NCI-H1092 (cell line): ENCODE measurements around the gene TMCC2.

ENCODE experiments used
- DNase-seq: peaks from one replicate; lab custom pipeline; 2025; lab: John Stamatoyannopoulos, UW

The TMCC2 gene

DNA sequence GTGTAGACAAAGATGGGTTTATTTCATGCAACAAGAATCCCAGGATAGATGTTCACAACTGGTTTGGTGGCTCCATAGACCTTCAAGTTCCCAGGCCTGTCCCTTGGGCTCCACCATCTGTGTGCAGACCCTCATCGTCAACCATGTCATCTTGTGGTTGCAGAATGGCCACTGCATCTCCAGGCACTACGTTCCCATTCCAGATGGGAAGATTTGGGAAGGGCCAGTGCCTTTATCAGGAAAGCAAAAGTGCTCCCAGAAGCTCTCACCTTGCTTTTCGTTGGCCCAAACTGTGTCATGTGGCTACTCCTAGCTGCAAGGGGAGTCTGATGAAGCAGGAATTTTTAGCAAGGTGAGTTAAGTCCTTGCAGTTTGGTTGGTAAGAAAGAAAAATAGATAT lies 12.8 kb downstream of the TMCC2 start:
- DNase-seq: no peak

- DNase-seq: no peak
Measured at GRCh38 chr1:205241366-205242030, 13.8 kb downstream of the TMCC2 start.

- DNase-seq: no peak
Measured at GRCh38 chr1:205243350-205244191, 15.8 kb downstream of the TMCC2 start.

- no peak for DNase-seq
Measured at GRCh38 chr1:205244384-205244783, 16.6 kb downstream of the TMCC2 start.

GRCh38 chr1:205245096-205245495 lies 17.4 kb downstream of the TMCC2 start:
- DNase-seq: no peak

GRCh38 chr1:205246351-205247119 lies 18.8 kb downstream of the TMCC2 start:
- DNase-seq: no peak

GRCh38 chr1:205247130-205247921 lies 19.6 kb downstream of the TMCC2 start:
- no peak for DNase-seq

GRCh38 chr1:205248793-205249601 lies 21.3 kb downstream of the TMCC2 start:
- DNase-seq: peak; percentile 47

DNA sequence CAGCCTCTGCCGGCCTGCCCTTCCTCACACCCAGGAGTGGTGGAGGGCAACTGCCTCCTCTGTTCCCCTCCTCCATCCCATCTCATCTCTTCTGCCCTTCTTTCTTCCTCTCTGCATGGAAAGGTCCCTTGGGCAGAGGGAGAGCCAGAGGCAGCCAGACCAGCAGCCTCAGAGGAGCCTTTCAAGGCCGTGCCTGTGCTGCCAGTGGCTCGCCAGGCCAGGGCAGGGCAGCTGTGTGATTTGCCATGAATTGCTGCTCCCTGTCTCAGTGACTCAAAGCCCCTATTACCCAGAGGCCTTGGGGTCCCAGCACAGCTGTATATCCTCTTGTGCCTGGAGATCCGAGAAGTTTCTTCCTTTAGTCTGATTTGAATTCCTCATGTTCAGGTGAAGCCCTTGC lies 21.9 kb downstream of the TMCC2 start:
- DNase-seq: no peak

GRCh38 chr1:205250699-205251098 lies 23.0 kb downstream of the TMCC2 start:
- DNase-seq: no peak

- no peak for DNase-seq
Measured at GRCh38 chr1:205251576-205251975, 23.8 kb downstream of the TMCC2 start.

- DNase-seq: peak; percentile 75
Measured at GRCh38 chr1:205255941-205256780, 28.4 kb downstream of the TMCC2 start.

DNA sequence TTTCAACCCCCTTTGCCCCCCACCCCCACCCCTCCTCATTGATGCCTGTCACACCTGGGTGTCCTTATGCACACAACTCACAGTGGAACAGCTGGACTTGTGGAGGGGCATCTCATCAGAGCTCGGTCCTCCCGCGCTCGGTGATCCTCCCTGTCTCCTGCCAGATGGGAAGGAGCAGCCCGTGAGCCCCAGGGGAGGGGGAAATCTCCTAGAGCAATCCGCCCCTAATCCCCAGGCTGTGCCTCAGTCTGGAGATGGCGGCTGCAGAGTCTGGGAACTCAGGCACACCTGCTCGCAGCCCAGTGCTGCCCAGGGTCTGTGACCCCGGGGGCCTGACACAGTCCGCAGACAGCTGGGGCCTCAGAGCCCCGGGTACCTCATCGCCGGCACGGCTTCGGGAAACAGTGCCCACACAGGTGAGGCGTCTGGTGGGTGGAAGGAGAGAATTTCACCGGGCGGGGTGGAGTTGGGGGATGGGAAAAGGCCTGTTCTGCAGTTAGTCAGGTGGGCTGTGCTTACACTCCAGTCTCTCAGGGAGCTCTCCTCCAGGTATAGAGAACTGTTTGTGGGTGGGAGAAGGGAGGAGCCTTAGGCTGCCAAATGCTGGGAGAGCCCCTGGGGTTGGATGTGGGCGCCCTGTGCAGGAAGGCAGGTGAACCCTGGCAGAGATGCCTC lies 29.3 kb downstream of the TMCC2 start:
- DNase-seq: no peak

DNA sequence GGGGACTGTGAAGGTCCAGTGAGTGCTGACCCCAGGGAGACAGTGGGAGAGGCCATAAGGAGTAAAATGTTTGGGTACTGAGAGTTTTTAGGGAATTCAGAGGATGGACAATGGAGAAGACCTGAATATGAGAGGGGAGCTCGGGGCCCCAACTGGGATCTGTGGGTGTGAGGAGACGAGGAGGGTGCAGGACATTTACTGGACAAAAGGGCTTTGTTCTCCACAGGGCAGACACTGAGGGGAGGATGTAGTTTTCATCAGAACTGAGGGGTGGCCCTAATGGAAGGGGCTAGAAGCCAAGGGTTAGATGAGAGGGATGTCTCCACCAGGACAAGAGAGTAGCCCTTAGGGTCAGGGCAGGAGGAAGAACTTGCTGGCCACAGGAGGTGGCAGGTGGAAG lies 30.0 kb downstream of the TMCC2 start:
- no peak for DNase-seq

DNA sequence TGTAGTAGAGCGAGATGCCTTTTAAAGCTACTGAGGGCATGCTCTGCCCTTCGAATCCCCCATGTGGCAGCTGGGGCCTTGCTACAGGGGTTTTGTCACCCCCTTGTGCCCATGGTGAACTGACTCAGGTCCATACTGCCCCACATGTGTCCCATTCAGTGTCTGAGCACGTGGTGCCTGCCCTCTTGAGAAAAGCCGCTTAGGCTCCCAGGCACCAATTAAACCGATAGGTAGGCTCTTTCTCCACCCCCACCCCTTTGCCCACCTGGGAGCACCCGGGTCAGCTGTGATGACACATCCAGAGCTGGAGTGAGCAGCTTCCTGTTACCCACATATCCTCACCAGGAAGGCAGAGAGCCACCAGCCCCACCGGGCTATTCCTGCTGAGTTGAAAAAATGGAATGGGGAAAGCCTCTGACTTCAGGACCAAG lies 30.5 kb downstream of the TMCC2 start:
- no peak for DNase-seq

GRCh38 chr1:205258719-205259118 lies 31.0 kb downstream of the TMCC2 start:
- DNase-seq: no peak

GRCh38 chr1:205259324-205259832 lies 31.6 kb downstream of the TMCC2 start:
- DNase-seq: no peak

DNA sequence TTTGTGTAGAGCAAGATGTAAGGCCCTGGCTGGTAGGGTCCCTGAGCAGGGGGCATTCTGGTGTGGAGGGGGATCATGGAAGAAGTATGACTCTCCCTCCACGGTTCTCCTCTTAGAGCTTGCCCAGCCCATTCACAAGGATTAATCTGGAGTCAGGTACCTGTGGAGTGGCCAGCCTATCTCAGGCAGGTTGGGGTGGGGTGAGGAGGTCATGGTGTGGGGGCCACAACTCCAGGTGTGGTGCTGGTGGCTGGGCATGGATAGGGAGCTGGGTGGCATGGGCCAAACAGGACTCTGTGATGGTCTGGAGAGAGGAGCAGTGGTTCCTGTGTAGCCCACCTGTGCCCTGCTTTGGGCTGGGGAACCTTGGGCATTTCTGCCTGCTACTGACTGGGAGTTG lies 32.3 kb downstream of the TMCC2 start:
- DNase-seq: no peak
